Skeletal muscle tissue (tissue), 4 donors: ENCODE results near the gene VNN1. TPM values are rescaled to one million over a fixed set of nuclear protein-coding genes. Genes with fewer than 3 reads are reported as not detected.

Experiments
- H3K27ac ChIP-seq: one replicate; pipeline ENCODE4 v1.7.0; 2013; ENCODE audit warnings: mild to moderate bottlenecking, low read depth, low read length, inconsistent platforms
- H3K27me3 ChIP-seq, 3 donors: one replicate each; pipeline ENCODE4 v1.7.0; 2013; ENCODE audit warnings: low read length in 3 of 3; ENCODE audit not compliant: control insufficient read depth in 3 of 3, insufficient read depth in 3 of 3
- H3K36me3 ChIP-seq, 3 donors: one replicate each; pipeline ENCODE4 v1.7.0; 2013; ENCODE audit warnings: low read length in 3 of 3; ENCODE audit not compliant: control insufficient read depth in 3 of 3, insufficient read depth in 3 of 3
- H3K4me1 ChIP-seq, 3 donors: one replicate each; pipeline ENCODE4 v1.7.0; 2013; ENCODE audit warnings: low read length in 3 of 3, mild to moderate bottlenecking in 3 of 3; ENCODE audit not compliant: control insufficient read depth in 3 of 3, insufficient read depth in 3 of 3
- H3K4me3 ChIP-seq, 3 donors: one replicate each; pipeline ENCODE4 v1.7.0; 2013; ENCODE audit warnings: low read length in 3 of 3
- H3K9ac ChIP-seq, 3 donors: one replicate each; pipeline ENCODE4 v1.7.0; 2013; ENCODE audit warnings: low read length in 3 of 3, mild to moderate bottlenecking in 3 of 3, moderate library complexity in 2 of 3, low read depth in 1 of 3
- H3K9me3 ChIP-seq, 3 donors: one replicate each; pipeline ENCODE4 v1.7.0; 2013; ENCODE audit warnings: low read length in 3 of 3; ENCODE audit not compliant: control insufficient read depth in 3 of 3
- total RNA-seq: library from RNA; depleted of rRNA; stranded (reverse); fragments of >200 nt; gene quantifications from one replicate; pipeline ENCODE4 v1.2.3, GENCODE V29; 2014
- donor health status: Osteomylitis.

VNN1 gene
- total RNA-seq, 1 donor from 2014 or later, result under 0.01 TPM

GRCh38 chr6:132675749-132676148, 38.1 kb downstream of the VNN1 start:
- Histone ChIP-seq H3K4me3 (no peak overlapping the region), H3K9ac (no peak overlapping the region), H3K27ac (no peak overlapping the region), H3K4me1 (no peaks in the 10 kb centered on the region), H3K9me3 (no peaks in the 10 kb centered on the region), H3K36me3 (no peaks in the 10 kb centered on the region), H3K27me3 (no peaks in the 10 kb centered on the region)

- H3K4me3 ChIP-seq, result no peak overlapping the region
- no peaks in the 10 kb centered on the region for H3K36me3 ChIP-seq
- no peaks in the 10 kb centered on the region for H3K27me3 ChIP-seq
- no peak overlapping the region for H3K9ac ChIP-seq
- H3K9me3 ChIP-seq, result no peaks in the 10 kb centered on the region
- no peaks in the 10 kb centered on the region for H3K4me1 ChIP-seq
- no peak overlapping the region for H3K27ac ChIP-seq
Observed at GRCh38 chr6:132675002-132675401, 38.9 kb downstream of the VNN1 start.

DNA sequence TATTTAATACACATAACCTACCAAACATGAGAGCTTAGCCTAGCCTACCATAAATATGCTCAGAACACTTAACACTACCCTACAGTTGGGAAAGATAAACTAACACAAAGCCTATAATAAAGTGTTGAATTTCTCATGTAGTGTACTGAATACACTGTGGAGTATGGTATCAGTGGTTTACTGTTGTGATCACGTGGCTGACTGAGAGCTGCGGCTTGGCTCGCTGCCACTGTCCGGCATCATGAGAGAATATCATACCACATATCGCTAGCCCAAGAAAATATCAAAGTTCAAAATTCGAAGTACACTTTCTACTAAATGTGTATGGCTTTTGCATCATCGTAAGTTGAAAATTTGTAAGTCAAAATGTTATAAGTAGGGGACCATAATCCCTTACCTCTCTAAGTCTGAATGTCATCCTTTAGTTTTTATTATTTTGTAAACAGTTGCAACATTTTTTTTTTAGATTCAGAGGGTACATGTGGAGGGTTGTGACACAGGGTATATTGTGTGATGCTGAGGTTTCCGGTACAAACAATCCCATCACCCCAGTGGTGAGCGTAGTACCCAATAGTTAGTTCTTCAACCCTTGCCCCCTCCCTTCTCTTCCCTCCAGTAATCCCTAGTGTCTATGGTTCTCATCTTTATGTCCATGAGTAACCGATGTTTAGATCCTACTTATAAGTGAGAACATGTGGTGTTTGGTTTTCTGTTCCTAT, 40.3 kb downstream of the VNN1 start:
- Histone ChIP-seq H3K27me3 (no peaks in the 10 kb centered on the region), H3K9ac (no peak overlapping the region), H3K4me3 (no peak overlapping the region), H3K9me3 (no peaks in the 10 kb centered on the region), H3K36me3 (no peaks in the 10 kb centered on the region), H3K27ac (no peak overlapping the region), H3K4me1 (peaks cover 0 to 2% (median 0%) of the 10 kb centered on the region in 3 donors)

DNA sequence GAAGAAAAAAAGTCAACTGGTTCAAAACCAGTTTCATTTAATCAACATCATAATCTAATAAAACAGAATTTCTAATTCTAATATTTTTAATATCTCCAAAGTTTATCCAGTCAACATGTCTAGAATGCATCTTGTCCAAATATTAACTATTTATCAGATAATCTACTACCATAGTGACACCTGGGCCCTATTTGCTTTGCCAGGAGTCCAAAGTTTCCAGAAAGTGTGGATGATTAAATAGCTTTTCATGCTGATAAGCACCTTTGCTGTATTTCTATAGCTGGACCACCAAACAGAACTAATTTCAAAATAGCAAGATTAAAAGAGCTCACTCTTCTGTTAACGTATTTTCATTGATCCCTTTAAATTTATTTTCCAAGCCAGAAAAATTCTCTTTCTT, 42.6 kb downstream of the VNN1 start:
- Histone ChIP-seq H3K9me3 (no peaks in the 10 kb centered on the region), H3K4me3 (no peak overlapping the region), H3K27ac (no peak overlapping the region), H3K4me1 (peaks cover 0 to 2% (median 0%) of the 10 kb centered on the region in 3 donors), H3K36me3 (no peaks in the 10 kb centered on the region), H3K27me3 (no peaks in the 10 kb centered on the region), H3K9ac (no peak overlapping the region)

DNA sequence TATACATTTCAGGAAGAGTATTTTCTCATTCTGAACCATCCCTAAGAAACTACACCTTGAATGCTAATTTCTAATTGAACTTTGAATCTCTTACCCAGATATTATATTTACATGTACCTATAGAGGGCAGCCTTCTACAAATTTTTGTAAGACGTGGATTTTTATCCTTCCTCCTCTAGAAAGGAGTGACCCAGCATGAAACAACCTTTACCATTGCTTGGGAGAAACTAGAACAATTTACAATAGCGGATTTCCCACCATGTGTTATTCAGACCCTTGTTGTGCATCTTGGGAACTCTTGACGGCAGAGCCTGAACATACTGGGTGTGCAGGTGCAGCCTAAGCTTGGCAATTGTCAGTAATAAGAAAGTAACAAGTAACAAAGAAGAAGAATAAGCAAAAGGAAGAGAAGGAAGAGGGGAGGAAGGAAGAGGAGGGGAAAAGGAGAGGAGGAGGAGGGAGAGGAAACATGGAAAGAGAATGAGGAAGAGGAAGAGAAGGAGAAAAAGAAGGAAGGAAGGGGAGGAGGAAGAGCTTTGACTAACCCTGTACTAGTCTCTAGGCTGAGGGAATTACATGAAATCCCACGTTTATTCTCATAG, 44.1 kb downstream of the VNN1 start:
- Histone ChIP-seq H3K4me1 (peaks cover 0 to 2% (median 0%) of the 10 kb centered on the region in 3 donors), H3K27ac (no peak overlapping the region), H3K36me3 (no peaks in the 10 kb centered on the region), H3K9me3 (no peaks in the 10 kb centered on the region), H3K27me3 (no peaks in the 10 kb centered on the region), H3K4me3 (peak overlapping the region in 1 of 3 donors; percentile 24), H3K9ac (no peak overlapping the region)

GRCh38 chr6:132666118-132666517, 47.7 kb downstream of the VNN1 start:
- Histone ChIP-seq H3K4me3 (no peak overlapping the region), H3K27ac (no peak overlapping the region), H3K4me1 (peaks cover 0 to 2% (median 0%) of the 10 kb centered on the region in 3 donors), H3K9ac (no peak overlapping the region), H3K27me3 (no peaks in the 10 kb centered on the region), H3K9me3 (no peaks in the 10 kb centered on the region), H3K36me3 (no peaks in the 10 kb centered on the region)

DNA sequence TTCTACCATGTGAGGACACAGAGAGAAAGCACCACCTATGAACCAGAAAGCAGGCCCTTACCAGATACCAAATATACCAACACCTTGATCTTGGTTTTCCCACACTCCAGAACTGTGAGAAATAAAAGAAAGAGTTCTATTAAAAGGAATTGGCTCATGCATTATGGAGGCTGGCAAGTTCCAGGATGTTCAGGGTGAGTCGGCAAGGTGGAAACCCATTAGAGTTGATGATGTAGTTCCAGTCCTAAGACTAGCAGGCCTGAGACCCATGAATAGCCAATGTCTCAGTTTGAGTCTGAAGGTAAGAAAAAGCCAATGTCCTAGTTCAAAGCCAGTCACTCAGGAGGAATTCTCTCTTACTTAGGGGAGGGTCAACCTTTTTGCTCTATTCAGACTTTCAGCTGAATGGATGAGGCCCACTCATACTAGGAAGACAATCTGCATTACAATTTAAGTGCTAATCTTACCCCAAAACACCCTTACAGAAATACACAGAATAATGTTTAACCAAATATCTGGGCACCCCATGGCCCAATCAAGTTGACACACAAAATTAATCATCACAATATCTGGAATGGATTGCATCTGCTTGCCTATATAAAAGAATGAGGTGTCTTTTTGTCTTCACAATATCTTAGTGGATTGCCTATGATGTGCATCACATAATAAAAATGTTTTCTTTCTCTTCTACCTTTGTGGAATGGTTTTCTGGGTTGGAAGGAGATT, 49.4 kb downstream of the VNN1 start:
- H3K27ac ChIP-seq, result no peak overlapping the region
- no peak overlapping the region for H3K4me3 ChIP-seq
- H3K36me3 ChIP-seq, result no peaks in the 10 kb centered on the region
- H3K9ac ChIP-seq, result no peak overlapping the region
- no peaks in the 10 kb centered on the region for H3K27me3 ChIP-seq
- no peaks in the 10 kb centered on the region for H3K9me3 ChIP-seq
- no peaks in the 10 kb centered on the region for H3K4me1 ChIP-seq

DNA sequence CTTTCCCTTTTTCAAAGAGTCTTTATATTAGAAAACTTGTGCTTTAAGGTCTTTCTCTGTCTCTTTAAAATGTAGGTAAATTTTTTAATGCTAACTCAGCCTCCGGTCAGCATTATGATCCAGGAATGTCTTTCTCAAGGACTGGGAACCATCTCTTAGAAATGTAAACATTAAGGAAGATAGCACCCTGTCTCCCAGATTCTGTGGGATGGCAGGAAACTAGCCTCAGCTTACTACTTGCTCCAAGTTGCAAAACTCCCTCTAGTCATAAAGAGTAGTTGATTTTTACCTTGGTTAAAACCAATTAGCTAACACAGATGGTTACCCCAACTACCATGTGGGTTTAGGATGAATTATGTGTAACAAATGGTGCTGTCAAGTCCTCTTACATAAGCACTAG, 50.2 kb downstream of the VNN1 start:
- Histone ChIP-seq H3K4me3 (no peak overlapping the region), H3K4me1 (no peaks in the 10 kb centered on the region), H3K9me3 (no peaks in the 10 kb centered on the region), H3K36me3 (no peaks in the 10 kb centered on the region), H3K27me3 (no peaks in the 10 kb centered on the region), H3K9ac (no peak overlapping the region), H3K27ac (no peak overlapping the region)

- Histone ChIP-seq H3K9ac (no peak overlapping the region), H3K4me3 (no peak overlapping the region), H3K4me1 (no peaks in the 10 kb centered on the region), H3K27me3 (no peaks in the 10 kb centered on the region), H3K9me3 (no peaks in the 10 kb centered on the region), H3K36me3 (no peaks in the 10 kb centered on the region), H3K27ac (no peak overlapping the region)
Observed at GRCh38 chr6:132661906-132662305, 51.9 kb downstream of the VNN1 start.

DNA sequence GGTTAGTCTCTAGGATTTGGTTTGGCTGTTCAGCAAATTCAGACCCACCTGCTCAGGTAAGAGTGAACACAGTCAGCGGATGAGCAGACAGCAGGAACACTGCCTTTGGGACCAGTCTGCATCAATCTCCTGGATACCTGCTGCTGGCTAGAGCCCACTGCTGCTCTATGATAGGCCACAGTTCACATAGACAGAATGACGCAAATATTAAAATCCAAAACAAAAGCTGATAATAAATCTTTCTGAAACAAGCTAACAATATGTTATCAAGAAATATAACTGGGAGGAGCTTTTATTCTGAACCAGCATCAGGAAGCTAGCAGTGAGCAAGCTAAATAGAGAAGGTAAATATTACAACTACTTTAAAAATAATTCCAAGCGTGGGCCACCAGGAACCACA, 54.8 kb downstream of the VNN1 start, which contains the start of gene TAAR1:
Gene TAAR1 (minus strand): TSS at position 101 of the 400 bp plus-strand sequence. CDS start 13,179 bp downstream, outside the sequence.
- H3K9me3 ChIP-seq, result no peaks in the 10 kb centered on the region
- no peaks in the 10 kb centered on the region for H3K36me3 ChIP-seq
- no peak within 1 kb of the TSS for H3K4me3 ChIP-seq
- no peak within 1 kb of the TSS for H3K27ac ChIP-seq
- H3K9ac ChIP-seq, result no peak within 1 kb of the TSS
- no peaks in the 10 kb centered on the region for H3K4me1 ChIP-seq
- no peaks in the 10 kb centered on the region for H3K27me3 ChIP-seq
